Measurements from ENCODE around the gene C3orf52.

The C3orf52 gene

DNA sequence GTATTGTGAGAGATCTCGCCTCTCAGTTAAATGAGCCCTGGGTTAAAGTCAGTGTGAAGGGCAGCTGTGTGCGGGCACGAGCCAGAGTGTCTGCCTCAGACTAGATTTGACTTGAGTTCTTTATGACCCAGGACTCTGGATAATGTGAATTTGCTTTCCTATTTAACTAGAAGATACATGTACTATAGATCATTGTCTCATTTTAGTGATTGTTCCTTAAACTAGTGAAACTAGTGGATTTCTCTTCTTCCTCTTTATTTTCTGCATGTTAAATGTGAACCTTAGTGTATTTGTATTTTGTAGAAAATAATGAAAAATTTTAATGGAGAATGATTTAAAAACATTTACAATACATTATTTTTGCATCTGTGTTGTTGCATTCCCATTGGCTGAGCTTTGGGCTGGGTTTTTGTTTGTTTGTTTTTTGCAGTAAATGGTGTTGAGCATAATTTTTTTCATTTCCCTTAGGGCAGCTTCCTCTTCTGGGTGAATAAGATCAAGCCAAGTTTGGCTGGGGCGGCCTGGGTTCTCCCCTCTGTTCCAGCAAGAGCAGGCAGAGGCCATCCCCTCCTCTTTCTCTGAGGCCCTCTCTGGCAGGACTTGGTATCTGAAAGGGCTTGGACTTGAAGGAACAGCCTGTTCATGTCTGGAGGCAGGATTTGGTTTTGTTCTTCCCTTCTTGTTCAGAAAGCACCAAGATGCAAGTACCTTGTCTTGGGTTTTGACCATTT is 31.8 kb downstream of the C3orf52 start:
- TF ChIP-seq, protein P1, sequence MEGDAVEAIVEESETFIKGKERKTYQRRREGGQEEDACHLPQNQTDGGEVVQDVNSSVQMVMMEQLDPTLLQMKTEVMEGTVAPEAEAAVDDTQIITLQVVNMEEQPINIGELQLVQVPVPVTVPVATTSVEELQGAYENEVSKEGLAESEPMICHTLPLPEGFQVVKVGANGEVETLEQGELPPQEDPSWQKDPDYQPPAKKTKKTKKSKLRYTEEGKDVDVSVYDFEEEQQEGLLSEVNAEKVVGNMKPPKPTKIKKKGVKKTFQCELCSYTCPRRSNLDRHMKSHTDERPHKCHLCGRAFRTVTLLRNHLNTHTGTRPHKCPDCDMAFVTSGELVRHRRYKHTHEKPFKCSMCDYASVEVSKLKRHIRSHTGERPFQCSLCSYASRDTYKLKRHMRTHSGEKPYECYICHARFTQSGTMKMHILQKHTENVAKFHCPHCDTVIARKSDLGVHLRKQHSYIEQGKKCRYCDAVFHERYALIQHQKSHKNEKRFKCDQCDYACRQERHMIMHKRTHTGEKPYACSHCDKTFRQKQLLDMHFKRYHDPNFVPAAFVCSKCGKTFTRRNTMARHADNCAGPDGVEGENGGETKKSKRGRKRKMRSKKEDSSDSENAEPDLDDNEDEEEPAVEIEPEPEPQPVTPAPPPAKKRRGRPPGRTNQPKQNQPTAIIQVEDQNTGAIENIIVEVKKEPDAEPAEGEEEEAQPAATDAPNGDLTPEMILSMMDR (IDR thresholded peaks at IDR 0.05; ENCODE audit: control insufficient read depth, insufficient read depth, low read depth, low read length, missing control alignments): no peak
- no peak overlapping the region for H3K4me3 ChIP-seq (ENCODE audit: control insufficient read depth, low read depth, low read length)
- no peak for DNase-seq (ENCODE audit: low read depth)

DNA sequence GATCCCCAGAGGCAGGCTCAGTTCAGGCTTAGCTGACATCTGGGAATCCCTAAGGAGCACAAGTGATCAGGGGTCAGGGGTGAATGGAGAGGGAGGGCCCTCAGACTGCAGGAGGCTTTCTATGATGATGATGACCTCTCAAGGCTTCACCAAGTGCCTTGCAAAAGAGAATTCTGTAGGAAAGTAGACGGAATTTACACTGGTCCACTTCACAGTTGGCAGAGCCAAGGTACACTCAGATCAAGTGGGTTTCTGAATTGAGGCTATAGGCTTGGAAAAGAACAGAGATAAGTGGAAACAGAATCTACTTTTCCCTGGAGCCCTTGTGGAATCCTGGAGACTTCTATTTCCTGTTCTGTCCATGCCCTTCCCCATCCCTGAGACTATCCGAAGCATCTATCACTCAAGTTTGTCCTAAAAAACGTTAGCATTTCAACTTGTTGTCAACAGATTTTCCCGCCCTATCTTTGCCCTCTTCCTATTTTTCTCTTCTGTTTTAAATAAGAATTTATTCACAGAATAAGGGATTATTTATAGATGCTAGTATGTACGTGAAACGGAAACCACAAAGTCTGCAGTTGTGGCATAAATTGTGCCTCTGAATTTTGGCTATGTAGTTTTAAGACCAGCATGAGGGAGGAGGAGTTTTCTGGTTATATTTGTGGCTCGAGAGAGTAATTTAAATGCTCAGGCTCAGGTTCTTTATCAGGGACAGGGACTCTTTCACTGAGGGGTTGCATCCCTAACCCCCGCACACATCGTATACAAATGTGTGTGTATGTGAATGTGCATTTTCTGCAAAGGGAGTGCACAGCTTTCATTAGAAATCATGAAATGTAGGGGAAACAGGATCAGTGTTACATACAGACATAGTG is 34.0 kb downstream of the C3orf52 start:
- DNase-seq (ENCODE audit: low read depth): no peak
- H3K4me3 ChIP-seq (ENCODE audit: control insufficient read depth, low read depth, low read length): no peak overlapping the region
- TF ChIP-seq, protein P1 (IDR thresholded peaks at IDR 0.05; ENCODE audit: control insufficient read depth, insufficient read depth, low read depth, low read length, missing control alignments): no peak

DNA sequence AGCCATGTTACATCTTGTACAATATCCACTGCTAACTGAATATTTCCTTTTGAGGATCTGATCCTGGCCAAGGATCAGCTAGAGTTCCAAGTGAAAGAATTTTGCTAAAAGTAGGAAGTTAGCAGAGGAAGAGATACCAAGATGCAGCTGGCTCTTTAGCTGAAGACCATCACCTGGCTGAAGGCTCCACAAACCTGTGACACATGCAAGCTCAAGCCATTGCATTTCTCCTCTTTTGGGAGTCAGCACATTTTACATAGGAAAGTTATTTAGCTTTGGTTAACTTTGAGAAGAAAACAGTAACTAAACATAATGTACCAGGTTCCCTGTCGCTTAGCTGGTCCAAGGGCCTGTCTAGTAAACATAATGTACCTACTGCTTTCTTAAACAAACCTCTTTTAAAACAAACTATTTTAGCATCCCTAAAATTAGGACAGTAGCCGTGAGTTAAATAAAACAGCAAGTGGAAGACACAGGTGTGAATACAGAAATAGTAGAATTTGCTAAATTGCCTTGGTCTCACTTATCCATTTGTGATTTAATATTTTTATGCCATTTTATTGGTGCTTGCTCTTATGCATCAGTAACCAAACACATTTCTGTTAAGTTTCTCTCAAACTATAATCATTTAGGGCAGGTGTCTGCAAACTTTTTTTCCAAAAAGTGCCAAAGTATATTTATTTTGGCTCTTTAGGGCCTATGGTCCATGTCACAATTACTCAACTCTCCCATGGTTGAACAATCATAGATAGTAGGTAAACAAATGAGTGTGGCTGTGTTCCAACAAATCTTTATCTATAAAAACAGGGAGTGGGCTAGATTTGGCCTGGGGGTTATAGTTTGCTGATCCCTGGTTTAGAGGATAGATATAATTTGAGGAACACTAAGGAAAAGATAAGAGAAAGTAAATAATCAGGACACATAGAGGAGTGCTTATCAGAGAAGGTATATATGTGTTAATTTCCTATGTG is 35.7 kb downstream of the C3orf52 start:
- no peak overlapping the region for H3K4me3 ChIP-seq (ENCODE audit: control insufficient read depth, low read depth, low read length)
- TF ChIP-seq, protein P1 (IDR thresholded peaks at IDR 0.05; ENCODE audit: control insufficient read depth, insufficient read depth, low read depth, low read length, missing control alignments): no peak
- DNase-seq (ENCODE audit: low read depth): no peak

DNA sequence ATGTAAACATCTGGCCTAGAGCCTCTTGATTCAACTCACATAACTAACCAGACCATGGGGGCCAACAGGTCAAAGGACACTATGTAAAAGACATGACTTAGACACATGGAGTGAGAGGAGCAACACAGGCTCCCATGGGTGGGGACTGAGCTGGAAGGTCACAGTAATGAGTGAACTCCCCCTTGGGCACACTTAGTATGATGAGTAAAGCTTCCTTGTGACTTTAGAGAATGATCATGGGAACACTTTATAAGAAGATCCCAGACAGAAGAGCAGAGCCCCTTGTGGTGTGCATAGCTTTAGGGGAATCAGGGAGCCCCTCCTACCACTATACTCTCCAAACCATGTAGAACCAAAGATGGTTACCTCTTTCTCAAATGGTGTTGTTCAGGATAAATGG is 36.7 kb downstream of the C3orf52 start:
- no peak for DNase-seq (ENCODE audit: low read depth)
- TF ChIP-seq, protein P1 (IDR thresholded peaks at IDR 0.05; ENCODE audit: control insufficient read depth, insufficient read depth, low read depth, low read length, missing control alignments): no peak
- no peak overlapping the region for H3K4me3 ChIP-seq (ENCODE audit: control insufficient read depth, low read depth, low read length)

DNA sequence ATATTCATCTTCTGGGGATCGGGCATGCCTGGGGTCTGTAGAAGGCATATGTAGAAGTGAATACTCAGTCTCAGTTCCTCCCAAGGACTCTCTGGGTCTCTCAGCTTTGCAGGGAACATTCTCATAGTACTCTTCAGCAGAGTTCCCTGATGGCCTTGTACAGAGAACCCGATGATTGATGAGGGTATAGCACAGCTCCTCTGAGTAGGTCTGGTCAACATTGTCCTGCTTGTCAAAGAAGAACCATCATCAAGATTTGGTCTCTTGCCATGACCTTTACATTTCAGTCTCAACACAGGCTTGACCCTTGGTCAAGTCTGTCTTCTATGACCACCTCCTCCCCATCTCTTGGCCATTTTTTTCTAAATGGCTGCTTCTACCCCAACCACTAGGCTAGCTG is 37.4 kb downstream of the C3orf52 start:
- no peak for DNase-seq (ENCODE audit: low read depth)
- TF ChIP-seq, protein P1 (IDR thresholded peaks at IDR 0.05; ENCODE audit: control insufficient read depth, insufficient read depth, low read depth, low read length, missing control alignments): no peak

More for the DNA sequence above, 37.4 kb downstream of the C3orf52 start:
- no peak overlapping the region for H3K4me3 ChIP-seq (ENCODE audit: control insufficient read depth, low read depth, low read length)

Measured in AG09309 (cell line).